Limb (tissue), 2 donors: ENCODE measurements around the gene ABCA4.
A peak's percentile ranks its signal among the peaks of the same experiment; 100 is the strongest.

Experiments
- DNase-seq, 2 donors: peaks; one replicate each; pipeline ENCODE4 v3.0.0-alpha.2; 2016; ENCODE audit errors: extremely low spot score in 2 of 2

ABCA4 gene

DNA sequence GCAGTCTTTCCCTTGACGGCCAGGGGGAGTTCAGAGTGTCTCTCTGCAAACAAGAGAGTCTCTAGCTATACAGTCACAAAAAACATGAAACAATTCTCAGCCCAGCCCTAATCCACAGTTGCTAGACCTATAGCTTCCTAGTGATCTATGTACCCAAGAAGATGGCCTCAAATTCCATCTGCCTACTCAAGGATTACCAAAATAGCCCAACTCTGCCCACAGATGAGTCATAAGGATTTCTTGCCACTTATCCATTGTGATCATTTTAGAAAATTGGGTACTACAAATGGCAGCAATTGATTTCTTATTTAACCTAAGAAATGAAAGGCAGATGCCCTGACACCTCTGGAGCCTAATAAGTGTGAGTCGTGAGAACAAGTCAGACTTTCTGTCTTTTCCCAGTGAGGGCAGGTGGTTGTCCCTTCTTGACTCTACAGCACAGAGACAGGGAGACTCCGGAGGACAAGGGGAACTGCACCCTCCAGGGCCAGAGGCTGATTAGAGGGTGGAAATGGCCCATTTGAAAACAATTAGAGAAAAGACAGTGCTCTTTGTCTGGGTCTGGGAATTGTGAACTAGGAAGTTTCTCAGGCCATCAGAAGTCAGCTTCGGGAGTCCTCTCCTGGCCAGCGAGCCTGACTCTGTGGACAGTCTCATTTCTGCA, 65.4 kb downstream of the ABCA4 start:
- no peak for DNase-seq

DNA sequence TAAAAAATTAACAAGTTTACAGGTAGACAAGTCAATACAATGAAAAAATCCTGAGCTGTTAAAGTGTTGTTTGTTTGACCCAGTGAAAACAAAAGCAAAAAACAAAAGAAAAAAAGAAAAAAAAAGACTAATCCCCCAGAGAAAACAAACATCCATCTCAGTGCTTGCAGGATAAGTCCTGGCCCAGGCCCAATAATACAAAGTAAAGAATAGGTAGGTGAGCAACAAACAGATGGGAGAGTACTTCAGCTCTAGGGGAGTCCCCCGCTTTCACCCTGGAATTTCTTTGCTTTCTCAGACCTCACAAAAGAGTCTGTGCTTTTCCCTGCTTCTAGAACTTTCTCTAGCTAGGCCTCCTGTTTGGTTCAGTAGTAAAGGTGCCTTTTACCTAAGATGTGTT, 70.3 kb downstream of the ABCA4 start:
- DNase-seq = no peak

DNA sequence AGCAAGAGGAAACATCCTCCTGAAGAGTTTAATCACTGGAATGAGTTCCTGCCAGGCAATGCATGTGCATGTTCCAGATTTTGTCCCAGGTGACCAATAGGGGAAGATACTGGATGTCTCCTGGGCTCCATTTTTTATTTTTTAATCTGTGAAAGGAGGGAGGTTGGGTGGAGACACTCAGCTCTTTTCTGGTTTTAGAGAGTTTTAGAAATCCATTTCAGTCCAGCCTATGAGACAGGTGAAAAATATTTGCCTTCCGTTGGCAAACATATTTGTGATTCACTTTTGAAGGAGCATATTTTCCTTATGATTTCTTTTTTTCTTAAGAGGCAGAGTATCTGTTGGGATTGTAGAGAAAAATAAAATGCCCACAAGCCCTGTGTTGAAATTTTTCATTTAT, 70.7 kb downstream of the ABCA4 start:
- DNase-seq = no peak

DNA sequence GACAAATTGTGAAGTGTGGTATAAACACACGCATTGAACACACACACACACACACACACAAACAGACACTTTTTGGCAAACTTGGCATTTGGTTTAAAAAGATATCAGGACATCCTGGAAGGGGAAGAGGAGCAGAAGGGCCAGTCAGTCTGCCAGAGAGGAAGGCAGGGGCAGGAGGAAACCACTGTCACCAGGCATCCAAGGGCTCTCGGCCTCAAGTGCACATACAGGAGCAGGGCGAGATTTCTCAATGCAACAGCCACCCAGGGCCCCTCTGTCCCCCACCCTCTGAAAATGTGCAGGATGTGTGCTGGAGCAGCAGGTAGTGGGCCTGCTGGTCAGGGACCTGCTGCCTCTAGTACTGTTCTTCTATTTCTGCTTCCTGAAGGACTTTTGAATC, 71.2 kb downstream of the ABCA4 start:
- no peak for DNase-seq

DNA sequence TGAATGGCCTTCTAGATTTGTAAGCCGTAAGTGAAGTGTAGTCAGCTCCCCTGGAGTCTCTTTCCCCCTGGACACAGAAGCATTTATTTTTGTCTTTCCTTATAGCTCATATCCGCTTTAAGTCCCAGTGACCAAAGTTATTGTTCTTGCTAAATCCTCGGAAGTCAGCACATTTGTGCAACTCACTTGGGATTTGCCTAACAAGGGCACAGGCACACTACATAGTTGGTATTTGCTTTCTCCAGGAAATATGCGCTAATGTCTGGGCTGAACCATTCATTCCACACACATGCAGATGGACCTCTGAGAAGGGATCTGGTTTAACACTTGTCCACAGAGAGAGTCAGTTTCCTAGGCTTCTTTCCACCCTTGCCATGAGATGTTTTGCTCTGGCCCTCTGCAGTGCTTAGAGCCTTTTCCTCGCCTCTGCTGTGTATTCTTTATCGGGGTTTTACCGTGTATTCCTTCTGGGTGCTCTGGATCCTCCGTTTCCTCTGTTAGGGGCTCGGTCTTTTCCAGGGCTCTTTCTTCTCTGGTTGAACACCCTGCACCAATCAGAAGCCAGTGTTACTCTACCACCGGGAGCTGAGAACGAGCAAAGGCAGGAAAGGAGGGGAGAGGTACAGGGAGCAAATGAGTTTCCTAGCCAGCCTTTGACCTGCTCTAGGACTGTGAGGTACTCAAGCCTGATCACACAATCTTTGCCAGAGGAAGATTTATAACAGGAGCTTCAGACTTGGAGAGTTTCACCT, 72.4 kb downstream of the ABCA4 start:
- no peak for DNase-seq

DNA sequence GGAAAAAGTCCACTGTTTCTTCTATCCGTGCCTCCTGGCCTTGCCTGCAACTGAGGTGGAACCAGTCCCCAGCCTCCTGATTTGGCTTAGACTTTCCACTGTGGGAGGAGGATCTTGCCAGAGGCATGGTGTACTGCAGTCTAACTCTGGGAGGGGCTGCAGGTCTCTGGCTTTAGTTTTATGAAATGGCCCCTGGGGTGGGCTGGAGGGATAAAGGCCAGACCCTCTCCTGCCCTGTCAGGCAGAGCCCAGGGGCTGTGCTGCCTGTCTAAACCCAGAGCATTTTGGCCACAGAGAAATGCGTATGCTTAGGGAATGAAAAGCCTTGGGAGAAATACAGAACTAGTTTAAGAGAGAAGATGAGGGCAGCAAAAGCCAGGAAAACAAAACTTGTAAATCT, 73.0 kb downstream of the ABCA4 start:
- DNase-seq = no peak

DNA sequence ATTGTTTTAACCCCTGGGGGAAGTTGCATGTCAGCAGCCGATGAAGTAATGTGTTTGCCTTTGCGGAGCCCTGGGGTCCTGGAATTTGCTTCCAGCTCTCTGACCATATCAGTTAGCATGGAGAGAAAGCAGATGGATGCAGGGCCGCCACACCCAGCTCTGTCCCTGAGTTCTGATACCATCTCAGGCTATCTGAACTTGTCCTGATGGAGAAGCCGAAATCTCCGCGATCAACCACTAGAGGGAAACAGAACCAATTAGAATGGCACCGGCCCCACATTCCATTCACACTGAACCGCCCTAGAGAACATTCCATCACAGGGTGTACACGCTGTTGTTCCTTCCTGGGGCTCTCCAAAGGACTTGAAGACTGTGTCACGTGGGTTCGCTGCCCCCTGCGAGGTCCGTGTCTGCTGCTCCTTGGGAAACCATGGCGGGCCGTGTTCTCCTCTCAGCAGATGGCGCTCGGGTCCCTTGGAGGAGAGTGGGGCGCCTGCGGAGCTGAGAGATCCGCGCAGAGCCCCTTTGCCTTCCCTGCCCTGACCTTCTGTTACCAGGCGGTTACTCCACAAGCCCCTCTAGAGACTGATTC, 75.4 kb downstream of the ABCA4 start:
- peak; percentile 85 to 87 for DNase-seq

DNA sequence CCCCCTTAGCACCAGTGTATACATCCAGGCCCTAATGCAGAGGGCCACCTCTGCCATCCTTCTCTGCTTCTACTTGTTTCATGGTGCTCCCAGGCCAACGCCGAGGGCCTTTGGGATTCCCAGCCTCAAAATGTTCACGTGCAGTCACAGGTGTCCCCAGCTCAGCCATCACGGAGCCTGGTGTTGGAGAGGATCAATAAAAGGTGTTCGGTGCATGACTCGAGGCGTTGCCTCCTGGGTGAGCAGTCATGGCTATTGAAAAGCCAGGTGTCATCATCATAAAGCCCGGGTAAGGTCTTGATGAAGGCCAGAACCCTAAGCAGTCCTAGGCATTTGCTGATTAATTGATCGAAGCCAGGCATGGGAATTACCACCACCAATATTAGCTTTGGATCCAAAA, 76.1 kb downstream of the ABCA4 start:
- no peak for DNase-seq

DNA sequence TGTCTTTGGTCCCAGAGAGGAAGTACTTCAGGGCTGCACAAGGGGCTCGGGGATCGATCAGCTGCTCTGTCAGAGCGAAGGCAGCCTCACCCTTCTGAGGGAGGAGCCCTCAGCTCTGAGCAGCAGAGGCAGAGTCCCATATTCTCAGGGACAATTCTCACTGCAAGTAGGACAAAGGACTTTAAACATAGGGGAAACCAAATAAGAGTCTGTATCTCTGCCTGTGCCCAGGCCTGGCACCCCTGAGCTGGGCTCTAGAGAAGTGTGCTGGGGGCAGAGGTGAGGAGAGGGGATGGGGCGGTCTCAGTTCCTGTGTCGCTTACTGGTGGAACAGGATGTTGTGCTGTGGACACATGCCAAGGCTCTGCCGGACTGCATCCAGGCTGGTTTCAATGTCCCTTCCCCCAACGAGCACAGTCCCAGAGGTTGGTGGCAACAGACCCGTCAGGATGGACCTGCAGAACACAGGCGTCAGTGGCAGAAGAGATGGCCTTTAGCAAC, 76.6 kb downstream of the ABCA4 start:
- no peak for DNase-seq

DNA sequence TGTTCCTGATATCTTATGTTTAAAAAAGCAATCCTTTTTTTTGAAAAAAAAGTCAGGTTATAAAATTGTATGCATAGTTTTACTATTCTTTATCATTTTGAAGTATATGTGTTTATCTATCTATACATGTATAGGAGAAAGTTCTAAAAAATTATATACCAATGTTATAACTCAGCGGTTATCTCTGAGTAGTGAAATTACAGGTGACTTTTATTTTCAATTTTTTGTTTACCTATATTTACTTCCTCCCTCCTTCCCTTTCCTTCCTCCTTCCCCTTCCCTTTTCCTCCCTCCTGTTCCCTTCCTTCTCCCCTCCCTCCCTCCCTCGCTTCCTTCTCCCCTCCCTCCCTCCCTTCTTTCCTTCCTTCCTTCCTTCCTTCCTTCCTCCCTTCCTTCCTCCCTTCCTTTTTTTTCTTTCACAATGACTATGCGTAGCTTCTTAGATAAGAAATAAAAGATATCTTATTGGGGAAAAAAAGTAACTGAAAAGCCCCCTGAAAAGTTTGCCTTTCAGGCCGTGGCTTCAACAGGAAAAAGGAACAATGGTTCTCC, 77.1 kb downstream of the ABCA4 start:
- DNase-seq = no peak

DNA sequence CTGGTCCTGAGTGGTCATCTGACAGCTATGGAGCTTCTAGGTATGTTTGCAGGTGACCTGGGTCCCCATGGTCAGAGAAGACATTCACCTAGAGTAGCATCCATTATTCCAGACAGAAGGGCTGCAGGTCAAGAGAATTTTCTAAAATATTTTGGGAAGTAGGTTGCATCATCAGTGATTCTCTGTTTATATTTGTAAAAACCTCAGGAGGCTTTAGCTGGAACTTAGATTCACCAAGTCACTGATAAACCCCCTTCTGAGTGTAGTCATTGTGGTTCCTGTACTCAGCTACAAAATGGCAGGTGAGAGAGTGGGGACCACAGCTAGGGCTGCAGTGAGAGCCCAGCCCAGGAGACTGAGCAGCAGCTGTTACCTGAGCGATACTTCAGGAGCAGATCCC, 78.6 kb downstream of the ABCA4 start:
- no peak for DNase-seq

DNA sequence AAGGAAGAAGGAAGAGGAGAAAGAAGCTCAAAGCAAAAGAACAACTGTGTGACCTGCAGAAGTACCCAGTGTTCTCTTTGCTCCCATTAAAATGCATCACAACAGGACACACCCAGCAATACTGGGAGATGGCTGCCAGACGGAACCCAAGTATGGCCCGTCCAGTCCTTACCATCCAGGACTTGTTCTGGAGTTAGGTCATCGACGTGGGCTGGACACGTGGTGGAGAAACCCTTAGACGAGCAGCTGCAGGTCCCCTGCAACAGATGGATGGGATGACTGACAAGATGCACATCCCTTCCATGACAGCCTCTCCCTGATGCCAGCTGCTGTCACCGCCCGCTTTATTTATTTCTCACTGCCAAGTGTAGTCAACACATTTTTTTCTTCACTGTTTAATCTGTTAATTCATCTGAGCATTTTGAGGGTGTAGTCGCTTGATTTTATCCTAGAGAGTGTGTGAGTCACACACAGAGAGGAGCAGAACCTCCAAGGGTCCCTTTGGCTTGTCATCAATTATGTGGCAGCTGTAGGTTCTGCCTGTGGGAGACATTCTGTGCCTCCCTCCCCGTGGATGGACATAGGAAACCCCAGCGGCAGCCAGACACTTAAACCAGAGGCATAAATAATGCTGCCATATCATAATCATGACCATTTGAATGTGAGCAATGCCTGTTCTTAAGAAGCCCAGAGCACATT, 80.9 kb downstream of the ABCA4 start:
- DNase-seq = no peak

DNA sequence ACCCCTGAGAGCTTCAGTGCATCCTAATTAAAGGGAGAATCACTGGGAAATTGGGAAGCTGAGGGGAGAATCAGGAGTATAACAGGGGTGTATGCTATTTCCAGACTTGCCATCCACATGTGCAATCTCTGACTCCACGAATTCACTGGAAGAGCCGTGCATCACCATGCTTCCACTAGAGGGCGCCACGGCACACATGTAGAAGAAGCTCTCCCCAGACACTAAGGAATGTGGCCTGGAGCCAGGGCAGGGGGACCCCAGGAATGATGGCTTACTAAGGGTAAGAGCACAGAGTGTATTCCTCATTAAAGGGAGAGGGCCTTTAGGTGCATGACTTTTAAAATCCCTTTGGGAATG, 81.5 kb downstream of the ABCA4 start:
- DNase-seq = peak in 1 of 2 donors; percentile 77

DNA sequence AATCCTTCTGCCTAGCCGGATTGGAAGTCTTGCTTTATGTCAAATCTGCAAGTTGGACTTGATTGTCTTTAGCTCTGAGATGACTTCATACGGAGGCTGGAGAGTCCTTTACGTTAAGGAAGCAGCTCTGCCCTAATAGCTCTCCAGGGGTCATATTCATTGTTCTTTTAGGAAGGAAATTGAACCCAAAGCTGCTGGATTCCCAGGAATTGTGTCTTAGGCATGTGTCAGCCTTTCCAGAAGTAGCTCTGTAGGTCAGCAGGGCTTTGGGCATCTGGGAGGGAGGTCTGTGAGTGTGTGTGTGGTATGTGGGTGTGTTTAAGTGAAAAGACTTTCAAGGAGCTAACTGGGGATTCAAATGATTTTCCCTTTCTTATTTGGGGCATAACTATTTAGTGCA, 82.4 kb downstream of the ABCA4 start:
- DNase-seq = no peak

DNA sequence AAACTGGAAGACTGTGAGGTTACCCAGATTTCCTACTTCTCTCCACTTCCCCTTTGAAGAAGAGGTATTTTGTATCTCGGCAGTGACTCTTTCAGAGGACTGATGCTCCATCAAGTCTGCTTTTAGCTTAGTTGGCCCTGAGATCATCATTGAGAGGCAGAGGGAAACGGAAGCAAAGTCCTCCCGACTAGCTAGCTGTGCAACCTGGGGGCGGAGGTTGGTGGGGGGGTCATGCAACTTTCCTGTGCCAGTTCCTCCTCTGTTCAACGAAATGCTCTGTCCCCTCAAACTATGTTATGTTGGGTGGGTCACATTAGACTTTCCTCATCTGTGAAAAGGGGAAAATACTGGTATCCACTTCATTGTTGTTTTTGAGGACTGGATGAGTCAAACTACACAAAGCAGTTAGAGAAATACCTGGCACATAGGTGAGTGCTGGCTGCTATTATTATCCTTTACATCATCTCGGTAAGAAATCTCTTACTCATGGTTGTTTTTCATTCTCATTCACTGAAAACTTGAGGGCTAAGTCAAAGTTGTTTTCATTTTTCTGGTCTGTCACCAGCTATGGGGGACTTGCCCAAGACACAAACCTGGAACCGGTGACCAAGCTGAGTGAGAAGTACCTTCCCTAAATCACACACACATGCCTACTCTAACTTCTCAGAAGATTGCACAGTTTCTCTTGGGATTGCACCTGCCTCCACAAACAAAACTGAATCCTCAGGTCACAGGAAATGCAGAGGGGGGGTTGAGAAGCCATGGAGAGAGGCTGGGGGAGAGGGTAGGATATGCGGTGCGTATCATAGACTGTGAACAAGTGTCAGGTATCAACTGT, 83.3 kb downstream of the ABCA4 start:
- no peak for DNase-seq

DNA sequence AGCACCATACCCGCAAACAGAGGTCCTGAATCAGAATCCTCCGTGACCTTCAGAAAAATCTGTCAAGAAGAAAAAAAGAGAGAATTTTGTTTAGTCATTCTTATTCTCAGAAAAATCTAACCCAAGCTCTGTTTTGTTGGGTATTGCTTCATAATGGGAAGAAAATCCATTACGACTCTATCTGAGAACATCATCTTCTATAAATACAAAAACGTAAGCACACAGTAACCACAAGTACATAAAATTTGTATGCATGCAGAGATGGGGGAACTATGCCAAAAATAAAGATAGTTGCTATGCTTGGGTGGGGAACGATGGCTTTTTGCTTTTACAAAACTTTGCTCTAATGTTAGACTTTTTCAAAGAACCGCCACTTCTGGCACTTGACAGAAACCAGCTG, 84.2 kb downstream of the ABCA4 start:
- no peak for DNase-seq

DNA sequence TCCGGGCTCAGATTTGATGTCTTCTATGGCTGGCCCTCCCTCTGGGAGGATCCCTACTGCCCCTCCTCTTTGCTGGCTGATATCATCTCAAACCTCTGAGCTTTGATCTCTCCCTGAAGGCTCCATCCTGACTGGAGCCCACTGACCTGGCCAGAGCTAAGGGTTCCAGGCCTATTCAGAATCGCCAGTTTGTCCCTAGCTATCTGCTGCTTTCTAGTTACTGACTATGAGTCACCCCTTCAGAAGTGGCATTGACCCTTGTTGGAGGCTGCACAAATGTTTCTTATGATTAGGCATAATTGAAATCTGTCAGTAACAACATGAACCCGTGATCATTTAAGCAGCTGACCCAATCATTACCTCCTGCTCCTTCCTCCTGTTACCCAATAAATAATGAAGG, 87.1 kb downstream of the ABCA4 start:
- DNase-seq = no peak

DNA sequence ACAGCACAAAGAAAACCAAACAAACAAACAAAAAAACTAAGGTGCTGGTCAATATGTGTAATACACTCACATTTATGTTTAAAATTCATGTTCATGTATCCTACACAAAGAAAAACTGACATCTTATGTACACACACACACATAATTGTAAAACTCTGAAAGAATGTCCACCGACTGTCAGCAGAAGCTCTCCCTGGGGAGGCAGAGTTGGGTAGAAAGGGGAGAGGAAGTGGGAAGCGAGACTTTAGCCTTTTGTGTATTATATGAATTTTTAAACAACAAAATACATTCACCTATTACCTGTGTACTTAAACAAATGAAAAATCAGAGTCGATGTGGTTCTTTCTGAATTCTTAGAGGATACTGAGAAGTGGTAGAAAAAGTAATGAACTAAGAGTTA, 88.3 kb downstream of the ABCA4 start:
- DNase-seq = no peak

DNA sequence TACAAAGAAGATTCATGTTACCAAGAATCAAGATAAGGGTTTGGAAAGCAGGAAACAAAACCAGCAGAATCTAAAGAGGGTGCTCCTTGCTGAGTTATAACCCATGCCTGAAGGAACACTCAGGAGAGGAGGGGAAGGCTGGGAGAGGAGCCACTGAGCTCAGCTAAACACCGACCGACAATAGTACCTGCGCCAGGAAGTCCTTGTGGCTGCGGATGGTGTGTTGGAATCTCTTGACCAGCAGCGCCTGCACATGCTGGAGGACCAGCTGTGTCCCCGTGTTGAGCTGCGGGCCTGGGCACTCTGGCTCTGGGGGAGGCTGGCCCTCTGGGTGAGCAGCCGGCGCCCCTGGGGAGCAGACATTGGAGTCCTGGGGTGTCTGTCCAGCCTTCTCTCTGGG, 89.4 kb downstream of the ABCA4 start:
- no peak for DNase-seq

DNA sequence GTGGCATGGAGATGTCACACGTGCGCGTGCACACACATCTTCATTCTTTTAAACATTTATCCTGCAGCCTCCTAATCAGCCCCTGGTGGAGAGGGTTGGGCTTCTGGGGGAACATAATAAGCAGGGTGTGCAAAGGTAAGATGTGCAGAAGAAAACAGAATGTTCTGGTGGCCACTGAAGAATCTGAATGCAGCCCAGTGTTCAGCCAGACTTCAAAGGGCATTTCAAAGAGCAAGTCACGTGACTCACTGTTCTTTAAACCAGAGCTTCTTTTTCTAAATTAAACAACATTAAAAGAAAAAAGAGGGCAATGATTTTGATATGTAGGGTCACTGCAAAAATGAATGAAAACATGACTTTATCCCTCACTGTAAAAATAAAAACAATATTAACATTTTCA, 89.8 kb downstream of the ABCA4 start:
- DNase-seq = no peak
